Stomach (tissue), 9 donors: ENCODE measurements around the gene CPEB2. TPM values are rescaled to one million over a fixed set of nuclear protein-coding genes. Genes with fewer than 3 reads are reported as not detected.
A peak's percentile ranks its signal among the peaks of the same experiment; 100 is the strongest.

Experiments
- DNase-seq, 2 donors: peaks; one replicate each; pipeline versions ENCODE4 v3.0.0 to v3.0.0-alpha.2; 2013 to 2019
- H3K27ac ChIP-seq, 5 donors: fragments of 200-600 bp in 4 of 5; sonication (generic) in 4 of 5; one replicate each; pipeline ENCODE4 v1.5.1; 2013 to 2019; ENCODE audit warnings: mild to moderate bottlenecking in 1 of 5, moderate library complexity in 1 of 5
- H3K27me3 ChIP-seq, 3 donors: fragments of 200-600 bp; sonication (generic); one replicate each; pipeline ENCODE4 v1.5.1; 2017 to 2019; ENCODE audit warnings: mixed run types in 1 of 3
- H3K36me3 ChIP-seq, 4 donors: fragments of 200-600 bp; sonication (generic); 1 replicate in 3 of 4; 2 replicates in 1 of 4; pipeline ENCODE4 v1.5.1; 2016 to 2019
- H3K4me1 ChIP-seq, 4 donors: fragments of 200-600 bp; sonication (generic); one replicate each; pipeline ENCODE4 v1.5.1; 2016 to 2019
- H3K4me3 ChIP-seq, 4 donors: fragments of 200-600 bp; sonication (generic) in 3 of 4; one replicate each; pipeline ENCODE4 v1.5.1; 2016 to 2019; ENCODE audit warnings: mild to moderate bottlenecking in 1 of 4
- H3K9me3 ChIP-seq, 4 donors: fragments of 200-600 bp; sonication (generic); one replicate each; pipeline ENCODE4 v1.5.1; 2016 to 2019
- CTCF ChIP-seq, 7 experiments: fragments of 450-650 bp in 4 of 7; fragments of 200-600 bp in 3 of 7; sonication (generic) in 3 of 7; IDR thresholded peaks; one replicate each; pipeline ENCODE4 v1.5.1; 2016 to 2019; ENCODE audit warnings: antibody characterized with exemption in 7 of 7, control low read depth in 2 of 7, mild to moderate bottlenecking in 1 of 7
- EP300 ChIP-seq: sonication (generic); formaldehyde crosslinking; IDR thresholded peaks from one replicate; pipeline ENCODE4 v1.6.1; 2017; ENCODE audit warnings: antibody characterized with exemption
- POLR2A ChIP-seq, 4 donors: fragments of 450-650 bp; IDR thresholded peaks; one replicate each; pipeline ENCODE4 v1.6.1; 2016; ENCODE audit warnings: antibody characterized with exemption in 4 of 4, control low read depth in 2 of 4, mild to moderate bottlenecking in 1 of 4, moderate library complexity in 1 of 4
- POLR2AphosphoS5 ChIP-seq, 3 donors: sonication (generic); formaldehyde crosslinking; IDR thresholded peaks; one replicate each; pipeline ENCODE4 v1.6.1; 2016; ENCODE audit warnings: antibody characterized with exemption in 3 of 3
- WGBS, 5 donors: extraction: QIAGEN DNeasy Blood & Tissue Kit in 3 of 5; methylation state at CpG; one replicate each; pipeline versions ENCODE4 v1.1.5 to v1.1.7; 2013 to 2018; 5-methylcytosine and 5-hydroxymethylcytosine counted together
- intact Hi-C: fragments of 100-400 bp; cut with DNase I; formaldehyde crosslinking; loops from one replicate; pipeline ENCODE4 v1.15.1; 2023; ENCODE audit warnings: low total_unique reads
- polyA plus RNA-seq, 3 donors: library from polyadenylated mRNA; stranded (reverse); fragments of 200-250 nt; gene quantifications; one replicate each; pipeline ENCODE4 v1.2.3, GENCODE V29; 2013
- total RNA-seq, 5 donors: library from RNA; depleted of rRNA; stranded (reverse); fragments of >200 nt; gene quantifications; one replicate each; pipeline versions ENCODE4 v1.1.0 to v1.2.3, GENCODE V29; 2014 to 2016
- donor health status: healthy with polysubstance abuse.
- donor health status: Bipolar disorder and iron deficiency.
- donor health status: healthy.

Gene CPEB2
- total and polyA plus RNA-seq, 8 donors, result 3.4 to 97.9 (median 21.8) TPM

- intact Hi-C loops, result no loop called here
- TF ChIP-seq POLR2A (IDR thresholded peaks at IDR 0.05), result no peak
- TF ChIP-seq EP300, result no peak
- TF ChIP-seq POLR2AphosphoS5 (IDR thresholded peaks at IDR 0.05), result no peak
- no peak for TF ChIP-seq CTCF (IDR thresholded peaks at IDR 0.05)
- Histone ChIP-seq H3K27me3 (no peaks in the 10 kb centered on the region), H3K36me3 (peaks cover 0 to 26% (median 20%) of the 10 kb centered on the region in 4 donors), H3K4me1 (peaks cover 0 to 60% (median 21%) of the 10 kb centered on the region in 4 donors), H3K27ac (peak overlapping the region in 2 of 5 donors; percentile 35 to 52), H3K9me3 (no peaks in the 10 kb centered on the region), H3K4me3 (no peak overlapping the region)
- WGBS, 5 donors, result 62 to 83% (median 76%) methylated on average over 3 of the region's 3 CpGs
- no peak for DNase-seq
Observed at GRCh38 chr4:15040916-15041463, 38.7 kb downstream of the CPEB2 start.

GRCh38 chr4:15042529-15043167 lies 40.4 kb downstream of the CPEB2 start:
- Histone ChIP-seq H3K9me3 (no peaks in the 10 kb centered on the region), H3K4me1 (peaks cover 0 to 57% (median 21%) of the 10 kb centered on the region in 4 donors), H3K36me3 (peaks cover 0 to 23% (median 18%) of the 10 kb centered on the region in 4 donors), H3K27ac (peak overlapping the region in 1 of 5 donors; percentile 8), H3K4me3 (no peak overlapping the region), H3K27me3 (no peaks in the 10 kb centered on the region)
- WGBS, 5 donors, result 64 to 77% (median 73%) methylated on average over 4 of the region's 4 CpGs
- intact Hi-C loops, result no loop called here
- DNase-seq, result no peak
- TF ChIP-seq EP300 (no peak), CTCF (IDR thresholded peaks at IDR 0.05) (no peak), POLR2A (IDR thresholded peaks at IDR 0.05) (no peak), POLR2AphosphoS5 (IDR thresholded peaks at IDR 0.05) (no peak)

- intact Hi-C loops, result no loop called here
- H3K4me1 ChIP-seq, result peaks cover 0 to 51% (median 21%) of the 10 kb centered on the region in 4 donors
- no peaks in the 10 kb centered on the region for H3K9me3 ChIP-seq
- peaks cover 0 to 22% (median 18%) of the 10 kb centered on the region in 4 donors for H3K36me3 ChIP-seq
- DNase-seq, result no peak
- no peaks in the 10 kb centered on the region for H3K27me3 ChIP-seq
- no peak overlapping the region for H3K27ac ChIP-seq
- TF ChIP-seq POLR2A (IDR thresholded peaks at IDR 0.05) (no peak), POLR2AphosphoS5 (IDR thresholded peaks at IDR 0.05) (no peak), EP300 (no peak), CTCF (IDR thresholded peaks at IDR 0.05) (no peak)
- no peak overlapping the region for H3K4me3 ChIP-seq
- 78 to 85% (median 84%) methylated on average over 3 of the region's 3 CpGs for WGBS, 5 donors
Observed at GRCh38 chr4:15043226-15043625, 40.9 kb downstream of the CPEB2 start.

- intact Hi-C loops, result no loop called here
- Histone ChIP-seq H3K4me1 (peaks cover 0 to 45% (median 19%) of the 10 kb centered on the region in 4 donors), H3K27ac (no peak overlapping the region), H3K9me3 (no peaks in the 10 kb centered on the region), H3K36me3 (peaks cover 0 to 19% (median 16%) of the 10 kb centered on the region in 4 donors), H3K4me3 (no peak overlapping the region), H3K27me3 (no peaks in the 10 kb centered on the region)
- 16 to 47% (median 29%) methylated on average over 1 of the region's 1 CpG for WGBS, 5 donors
- TF ChIP-seq EP300 (no peak), POLR2A (IDR thresholded peaks at IDR 0.05) (no peak), CTCF (IDR thresholded peaks at IDR 0.05) (no peak), POLR2AphosphoS5 (IDR thresholded peaks at IDR 0.05) (no peak)
- no peak for DNase-seq
Observed at GRCh38 chr4:15043922-15044321, 41.6 kb downstream of the CPEB2 start.
